Suppressor macrophage treated with lipopolysaccharide for 1 hour (primary cell): Measurements from ENCODE around the gene DUOX2.
A peak's percentile ranks its signal among the peaks of the same experiment; 100 is the strongest.

Source experiments
- DNase-seq, 3 donors: peaks; one replicate each; pipeline ENCODE4 v3.0.0-alpha.2; 2020 to 2022

DUOX2 gene

DNA sequence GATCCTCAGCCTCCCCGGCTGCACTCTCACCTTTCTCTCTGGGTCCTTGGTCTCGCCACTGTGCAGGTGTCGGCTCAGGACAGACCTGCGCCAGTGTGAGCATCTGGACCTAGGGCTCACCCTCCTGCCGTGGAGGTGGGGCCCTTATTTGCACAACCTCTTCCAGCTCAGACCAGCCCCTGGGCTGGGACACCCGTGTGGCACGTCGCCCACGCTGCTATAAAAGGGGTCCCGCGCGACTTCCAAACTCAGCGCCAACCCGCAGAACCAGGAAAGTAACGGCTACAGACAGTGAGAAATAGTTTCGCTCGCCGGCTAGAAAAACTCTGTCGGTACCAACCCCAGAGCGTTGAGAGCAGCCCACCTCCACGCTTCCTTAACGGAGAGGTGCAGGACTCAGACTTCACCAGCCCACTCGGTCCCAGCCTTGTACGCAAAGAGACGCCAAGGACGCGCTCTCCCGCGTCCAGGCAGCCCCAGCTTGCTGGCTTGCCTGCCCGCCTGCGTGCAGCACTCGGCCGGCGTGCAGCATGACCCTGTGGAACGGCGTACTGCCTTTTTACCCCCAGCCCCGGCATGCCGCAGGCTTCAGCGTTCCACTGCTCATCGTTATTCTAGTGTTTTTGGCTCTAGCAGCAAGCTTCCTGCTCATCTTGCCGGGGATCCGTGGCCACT, at the start of gene DUOX2, which contains the start of gene DUOXA2:
TSS of gene DUOX2 (minus strand) at position 97 of the 675 bp plus-strand sequence. CDS start 761 bp downstream, outside the sequence.
TSS of gene DUOXA2 (plus strand) at position 251 of the 675 bp plus-strand sequence. CDS start at position 531, 280 bp downstream.
- DNase-seq: no peak

DNA sequence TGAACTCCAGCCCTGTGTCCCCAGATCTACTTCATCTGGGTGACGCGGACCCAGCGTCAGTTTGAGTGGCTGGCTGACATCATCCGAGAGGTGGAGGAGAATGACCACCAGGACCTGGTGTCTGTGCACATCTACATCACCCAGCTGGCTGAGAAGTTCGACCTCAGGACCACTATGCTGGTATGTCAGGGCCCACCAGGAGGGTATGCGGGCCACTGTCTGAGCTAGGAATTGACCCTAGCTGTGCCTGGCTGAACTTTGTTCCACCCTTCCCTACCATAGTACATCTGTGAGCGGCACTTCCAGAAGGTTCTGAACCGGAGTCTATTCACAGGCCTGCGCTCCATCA, 49.5 kb upstream of the DUOX2 start:
- no peak for DNase-seq

DNA sequence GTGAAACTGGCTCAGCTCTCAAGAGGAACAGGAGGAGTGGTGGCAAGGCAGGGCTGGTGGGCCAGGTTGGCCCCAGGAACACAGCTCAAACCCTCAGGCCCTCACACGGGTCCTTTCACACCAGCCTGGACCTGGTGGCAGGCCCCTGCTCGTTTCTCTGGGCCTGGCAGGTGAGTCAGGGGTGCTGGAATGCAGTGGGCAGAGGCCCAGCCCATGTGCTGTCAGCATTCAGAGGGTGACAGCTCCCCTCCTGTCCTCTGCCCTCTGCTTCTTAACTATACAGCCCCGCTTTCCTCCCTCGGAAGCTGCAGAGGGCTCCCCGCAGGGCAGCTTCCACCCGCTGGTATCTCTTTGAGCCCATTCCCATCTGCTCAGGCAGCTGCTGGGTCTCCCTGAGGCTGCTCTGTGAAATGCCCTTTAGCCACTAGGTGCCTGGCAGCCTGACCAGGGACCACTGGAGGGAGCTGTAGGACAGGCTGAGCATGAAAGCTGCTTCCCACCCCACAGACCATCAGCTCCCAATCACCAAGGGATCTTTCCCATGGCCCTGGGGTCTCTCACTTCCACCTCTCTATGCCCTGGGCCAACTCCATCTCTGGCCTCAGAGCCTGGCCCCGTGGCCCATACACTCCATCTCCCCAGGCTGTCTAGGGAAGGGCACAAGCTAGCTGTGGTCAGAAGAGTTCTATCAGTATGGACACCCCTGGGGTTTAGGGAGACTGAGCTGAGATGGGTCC, 49.0 kb upstream of the DUOX2 start:
- DNase-seq: peak; percentile 81 to 89 (median 86)

DNA sequence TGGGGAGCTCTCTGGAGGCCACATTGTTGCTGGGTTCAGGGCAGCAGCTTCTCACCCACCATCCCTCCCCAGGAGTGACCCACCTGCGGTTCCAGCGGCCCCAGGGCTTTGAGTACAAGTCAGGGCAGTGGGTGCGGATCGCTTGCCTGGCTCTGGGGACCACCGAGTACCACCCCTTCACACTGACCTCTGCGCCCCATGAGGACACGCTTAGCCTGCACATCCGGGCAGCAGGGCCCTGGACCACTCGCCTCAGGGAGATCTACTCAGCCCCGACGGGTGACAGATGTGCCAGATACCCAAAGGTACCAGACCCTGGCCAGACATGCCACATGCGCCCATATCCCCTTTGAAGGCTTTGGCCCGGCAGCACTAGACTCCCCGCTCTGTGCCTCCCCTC, 47.7 kb upstream of the DUOX2 start:
- no peak for DNase-seq

DNA sequence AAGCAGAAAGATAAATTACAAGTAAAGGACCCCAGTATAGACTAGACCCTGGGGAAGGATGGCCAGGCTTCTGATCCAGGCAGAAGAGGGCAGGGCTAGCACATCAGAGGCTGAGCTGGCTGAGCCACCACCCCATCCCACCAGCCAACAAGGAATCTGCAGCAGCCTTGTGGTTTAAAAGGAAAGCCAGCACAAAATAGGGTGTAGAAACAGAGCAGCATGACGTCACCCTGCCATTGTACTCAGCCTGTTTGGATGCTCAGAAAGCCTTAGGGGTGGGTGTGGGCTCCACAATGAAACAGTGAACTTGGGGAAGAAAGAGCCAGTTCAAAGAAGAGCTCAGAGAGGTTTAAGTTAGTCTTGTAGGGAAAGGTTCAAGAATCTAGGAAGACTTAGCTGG, 44.0 kb upstream of the DUOX2 start:
- peak; percentile 16 to 33 (median 24) for DNase-seq

DNA sequence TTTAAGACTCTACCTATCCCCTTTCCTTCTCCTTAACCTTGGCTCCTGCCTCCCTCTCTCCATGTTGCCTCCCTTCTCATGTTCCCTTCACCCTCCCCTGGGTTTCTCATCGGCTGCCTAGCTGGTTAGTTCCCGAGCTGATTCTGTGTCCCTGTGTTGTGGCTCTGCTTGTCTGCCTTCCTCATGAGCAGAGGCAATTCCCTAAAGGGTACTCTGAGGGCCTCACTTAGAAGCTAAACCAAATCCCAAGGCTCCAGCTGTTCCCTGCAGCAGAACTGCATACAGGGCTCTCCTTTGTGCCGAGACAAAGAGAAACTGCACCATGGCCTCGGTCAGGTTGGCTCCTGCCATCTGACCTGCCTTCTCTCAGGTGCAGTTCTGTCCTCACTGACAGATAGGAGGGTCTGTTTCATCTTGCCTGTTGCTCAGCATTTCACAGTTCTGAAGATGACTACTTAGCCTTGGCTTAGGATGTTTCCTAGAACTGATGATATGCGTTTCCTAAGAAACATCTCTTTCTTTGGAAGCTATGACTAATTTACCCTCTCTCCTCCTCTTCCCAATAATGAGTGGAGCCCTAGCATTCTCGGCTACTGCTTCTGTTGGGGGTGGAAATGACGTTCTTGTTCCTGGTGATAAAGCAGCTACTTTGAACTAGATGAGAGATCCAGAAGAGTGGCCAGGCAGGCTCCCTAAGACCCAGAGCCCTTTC, 42.9 kb upstream of the DUOX2 start:
- DNase-seq: no peak

DNA sequence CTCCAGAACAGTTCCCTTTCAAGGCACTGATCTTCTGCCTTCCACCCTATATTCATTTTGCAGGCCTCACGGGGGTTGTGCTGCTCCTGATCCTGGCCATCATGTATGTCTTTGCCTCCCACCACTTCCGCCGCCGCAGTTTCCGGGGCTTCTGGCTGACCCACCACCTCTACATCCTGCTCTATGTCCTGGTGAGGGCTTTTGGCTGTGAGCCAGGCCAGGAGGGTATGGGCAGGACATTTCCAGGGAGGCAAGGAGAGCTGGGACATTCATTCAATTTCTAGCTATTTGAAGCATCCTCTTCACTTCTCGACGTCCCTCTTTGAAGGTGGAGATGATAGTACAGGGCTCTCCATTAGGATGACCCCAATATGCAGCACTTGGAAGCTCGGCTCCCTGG, 41.8 kb upstream of the DUOX2 start:
- no peak for DNase-seq

DNA sequence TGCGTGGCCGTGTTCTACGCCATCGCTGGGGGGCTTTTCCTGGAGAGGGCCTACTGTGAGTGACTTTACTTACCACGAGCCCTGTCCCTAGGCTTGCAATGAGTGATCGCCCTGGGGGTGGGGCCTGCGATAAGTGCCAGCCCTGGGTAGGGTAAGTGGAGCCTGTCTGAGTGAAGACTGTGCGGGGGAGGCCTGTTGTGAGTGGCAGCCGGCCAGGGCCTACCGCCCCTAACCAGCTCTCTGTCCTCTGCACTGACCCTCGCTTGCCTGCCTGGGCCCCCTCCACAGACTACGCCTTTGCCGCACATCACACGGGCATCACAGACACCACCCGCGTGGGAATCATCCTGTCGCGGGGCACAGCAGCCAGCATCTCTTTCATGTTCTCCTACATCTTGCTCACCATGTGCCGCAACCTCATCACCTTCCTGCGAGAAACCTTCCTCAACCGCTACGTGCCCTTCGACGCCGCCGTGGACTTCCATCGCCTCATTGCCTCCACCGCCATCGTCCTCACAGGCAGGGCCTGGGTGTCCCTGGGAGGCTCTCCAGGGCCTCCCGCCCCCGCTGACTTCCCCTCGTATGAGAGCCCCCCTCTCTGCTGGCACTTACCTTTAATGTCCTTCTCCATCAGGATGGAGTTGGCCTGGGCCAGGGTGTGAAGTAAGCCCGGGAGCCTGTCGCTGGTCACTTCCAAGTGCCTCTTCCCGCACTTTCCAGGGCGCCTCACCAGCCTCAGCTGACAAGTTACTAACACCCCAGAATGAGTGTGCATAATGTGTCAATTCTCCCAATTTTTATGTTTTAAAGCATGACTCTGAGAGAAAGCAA, 38.2 kb upstream of the DUOX2 start:
- DNase-seq: no peak

DNA sequence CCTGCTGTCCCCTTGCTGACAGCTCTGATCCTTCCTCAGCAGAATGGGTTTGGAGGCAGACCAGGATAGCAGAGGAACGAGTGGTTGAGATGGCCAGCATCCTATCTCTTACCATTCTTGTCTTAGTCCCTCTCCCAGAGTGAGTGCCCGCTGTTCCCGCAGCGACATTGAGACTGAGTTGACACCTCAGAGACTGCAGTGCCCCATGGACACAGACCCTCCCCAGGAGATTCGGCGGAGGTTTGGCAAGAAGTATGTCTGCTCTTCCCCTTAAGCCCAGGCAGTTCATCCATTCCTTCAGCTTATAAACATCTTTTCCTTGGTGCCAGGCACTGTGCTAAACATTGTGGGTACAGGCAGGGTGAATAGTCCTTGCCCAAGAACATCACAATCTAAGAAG, 37.0 kb upstream of the DUOX2 start:
- no peak for DNase-seq

DNA sequence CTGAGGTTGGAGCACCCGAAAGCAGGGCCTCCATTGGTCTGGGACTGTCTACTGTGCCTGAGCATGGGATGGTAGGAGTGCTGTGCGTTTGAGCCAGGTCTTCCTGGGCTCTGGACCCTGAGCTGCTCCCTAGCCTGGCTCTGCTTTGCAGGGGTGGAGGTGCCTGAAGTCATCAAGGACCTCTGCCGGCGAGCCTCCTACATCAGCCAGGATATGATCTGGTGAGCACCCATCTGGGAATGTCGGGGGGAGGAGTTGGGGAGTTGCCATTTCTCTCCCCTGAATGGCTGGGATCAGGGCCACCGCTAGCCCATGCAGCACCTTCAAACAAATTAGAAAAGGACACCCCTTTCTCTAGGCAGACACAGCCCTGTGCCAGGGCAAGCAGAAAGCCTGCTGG, 36.5 kb upstream of the DUOX2 start:
- DNase-seq: no peak

DNA sequence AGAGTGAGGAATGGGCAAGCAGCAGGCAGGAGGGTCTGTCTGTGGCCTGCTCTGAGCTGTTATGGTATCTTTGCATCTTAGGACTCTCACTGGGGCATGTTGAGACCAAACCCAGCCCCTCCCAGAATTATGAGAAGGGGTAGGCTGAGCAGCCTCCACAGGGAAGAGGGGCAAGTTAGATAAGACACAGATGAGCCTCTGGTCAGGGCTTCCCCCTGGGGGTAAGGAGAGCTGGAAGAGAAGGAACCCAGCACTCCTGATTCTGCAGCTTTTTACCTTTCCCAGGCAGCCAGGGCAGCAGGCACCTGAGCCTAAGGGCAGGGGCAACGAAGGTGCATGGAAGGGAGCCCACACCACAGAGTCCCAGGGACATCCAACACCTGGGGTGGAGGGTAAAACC, 35.1 kb upstream of the DUOX2 start:
- no peak for DNase-seq

DNA sequence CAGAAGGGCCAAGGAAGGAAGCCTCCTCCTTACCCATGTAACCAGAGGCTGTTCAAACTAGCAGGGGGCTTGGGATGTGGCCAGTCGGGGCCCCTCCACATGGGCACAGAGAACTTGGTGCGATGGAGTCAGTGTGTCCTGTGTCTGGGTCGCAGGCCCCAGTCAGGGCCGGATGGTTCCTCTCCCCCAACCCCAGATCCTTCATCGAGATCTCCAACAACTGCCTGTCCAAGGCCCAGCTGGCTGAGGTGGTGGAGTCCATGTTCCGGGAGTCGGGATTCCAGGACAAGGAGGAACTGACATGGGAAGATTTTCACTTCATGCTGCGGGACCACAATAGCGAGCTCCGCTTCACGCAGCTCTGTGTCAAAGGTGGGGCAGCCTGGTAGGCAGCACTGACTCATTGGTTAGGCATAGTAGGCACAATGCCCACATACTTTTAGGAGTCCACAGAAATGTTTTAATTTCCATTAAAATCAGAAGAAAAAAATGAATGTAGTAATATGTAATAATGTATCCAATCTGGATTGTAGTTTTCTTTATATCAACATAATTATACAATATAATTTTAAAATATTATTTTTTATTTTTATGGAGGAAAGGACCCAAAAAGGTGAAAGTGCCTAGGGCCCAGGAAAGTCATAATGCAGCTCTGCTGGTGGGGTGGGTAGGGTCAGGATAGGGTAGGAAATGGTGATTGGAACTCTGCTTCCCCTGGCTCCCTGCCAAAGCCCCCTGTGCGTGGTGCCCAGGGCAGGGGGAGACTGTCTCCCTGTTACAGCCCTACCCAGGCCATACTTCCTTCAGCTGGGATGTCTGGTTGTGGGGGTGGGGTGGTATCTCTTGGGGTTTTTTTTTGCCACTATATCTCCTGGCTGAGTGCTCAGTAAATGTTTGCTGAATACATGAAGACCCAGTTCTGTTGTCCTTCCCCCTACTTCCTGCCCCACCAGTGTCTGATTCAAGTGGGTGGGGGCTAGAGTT, 34.4 kb upstream of the DUOX2 start:
- DNase-seq: no peak

DNA sequence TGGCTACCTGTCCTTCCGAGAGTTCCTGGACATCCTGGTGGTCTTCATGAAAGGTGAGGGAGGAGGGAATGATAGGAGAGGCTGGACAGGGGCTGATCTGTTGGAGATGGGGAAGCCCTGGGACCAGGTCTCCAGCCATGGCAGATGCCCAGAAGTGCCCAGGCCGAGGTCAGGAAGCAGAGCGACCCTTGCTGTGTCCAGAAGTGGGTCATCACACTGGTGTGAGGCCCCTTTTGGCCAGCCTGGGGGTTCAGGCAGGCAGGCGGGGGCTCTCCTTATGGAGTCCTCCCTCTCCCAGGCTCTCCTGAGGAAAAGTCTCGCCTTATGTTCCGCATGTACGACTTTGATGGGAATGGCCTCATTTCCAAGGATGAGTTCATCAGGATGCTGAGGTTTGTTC, 33.6 kb upstream of the DUOX2 start:
- DNase-seq: no peak

DNA sequence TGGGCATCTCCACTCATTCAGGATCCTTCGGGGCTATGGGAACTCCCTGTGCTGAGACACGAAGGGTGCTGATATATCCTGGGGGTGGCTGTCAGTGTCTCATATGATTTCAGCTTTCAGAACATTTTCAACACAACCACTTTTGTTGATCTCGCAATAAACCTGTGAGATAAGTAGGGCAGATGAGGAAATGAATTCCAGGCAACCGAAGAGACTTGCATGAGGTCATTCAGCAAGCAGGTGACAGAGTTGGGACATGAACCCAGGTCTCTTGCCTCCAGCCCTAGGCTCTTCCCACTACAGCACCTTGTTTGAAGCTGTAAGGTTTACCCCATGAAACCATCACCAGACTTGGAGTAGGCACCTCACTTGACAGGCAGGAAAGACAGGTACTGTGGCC, 32.4 kb upstream of the DUOX2 start:
- peak; percentile 38 to 57 (median 44) for DNase-seq

DNA sequence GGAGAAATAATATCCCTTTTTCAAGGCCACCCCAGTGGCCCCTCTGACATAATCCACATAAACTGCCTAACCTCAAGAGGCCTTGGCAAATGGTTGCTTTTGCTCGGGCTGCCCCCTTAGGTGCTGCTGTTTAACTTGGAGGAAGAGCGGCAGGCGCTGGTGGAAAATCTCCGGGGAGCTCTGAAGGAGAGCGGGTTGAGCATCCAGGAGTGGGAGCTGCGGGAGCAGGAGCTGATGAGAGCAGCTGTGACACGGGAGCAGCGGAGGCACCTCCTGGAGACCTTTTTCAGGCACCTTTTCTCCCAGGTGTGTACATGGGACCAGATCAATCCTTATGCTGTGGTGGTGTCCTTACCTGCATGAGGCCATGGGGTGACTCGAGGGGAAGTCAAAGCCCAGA, 30.8 kb upstream of the DUOX2 start:
- DNase-seq: no peak

DNA sequence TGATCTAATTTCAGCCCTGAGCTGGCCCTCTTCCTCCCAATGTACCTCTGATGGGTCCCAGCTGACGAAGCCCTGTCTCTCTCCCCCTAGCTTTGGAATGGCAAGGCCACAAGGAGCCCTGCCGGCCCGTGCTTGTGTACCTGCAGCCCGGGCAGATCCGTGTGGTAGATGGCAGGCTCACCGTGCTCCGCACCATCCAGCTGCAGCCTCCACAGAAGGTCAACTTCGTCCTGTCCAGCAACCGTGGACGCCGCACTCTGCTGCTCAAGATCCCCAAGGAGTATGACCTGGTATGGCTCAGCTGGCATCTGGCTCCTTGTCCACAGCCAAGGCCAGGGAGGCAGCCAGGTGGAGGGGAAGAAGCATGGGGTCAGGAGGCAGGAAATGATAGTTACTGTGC, 30.0 kb upstream of the DUOX2 start:
- DNase-seq: no peak

DNA sequence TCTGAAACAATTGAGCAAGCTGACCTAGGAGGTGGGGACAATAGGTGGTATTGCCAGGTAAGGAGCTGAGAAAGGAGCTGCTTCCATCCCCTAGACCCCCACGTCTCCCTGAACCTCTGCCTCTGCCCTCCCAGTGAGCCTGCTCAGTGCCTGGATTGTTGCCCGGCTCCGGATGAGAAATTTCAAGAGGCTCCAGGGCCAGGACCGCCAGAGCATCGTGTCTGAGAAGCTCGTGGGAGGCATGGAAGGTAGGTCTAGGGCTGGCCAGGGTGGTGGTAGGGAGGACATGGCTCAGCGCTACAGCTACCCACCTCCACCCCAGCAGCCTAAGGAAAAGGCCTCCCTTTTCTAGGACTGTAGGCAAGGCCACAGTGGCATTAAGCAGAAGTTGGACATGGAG, 29.1 kb upstream of the DUOX2 start:
- no peak for DNase-seq

DNA sequence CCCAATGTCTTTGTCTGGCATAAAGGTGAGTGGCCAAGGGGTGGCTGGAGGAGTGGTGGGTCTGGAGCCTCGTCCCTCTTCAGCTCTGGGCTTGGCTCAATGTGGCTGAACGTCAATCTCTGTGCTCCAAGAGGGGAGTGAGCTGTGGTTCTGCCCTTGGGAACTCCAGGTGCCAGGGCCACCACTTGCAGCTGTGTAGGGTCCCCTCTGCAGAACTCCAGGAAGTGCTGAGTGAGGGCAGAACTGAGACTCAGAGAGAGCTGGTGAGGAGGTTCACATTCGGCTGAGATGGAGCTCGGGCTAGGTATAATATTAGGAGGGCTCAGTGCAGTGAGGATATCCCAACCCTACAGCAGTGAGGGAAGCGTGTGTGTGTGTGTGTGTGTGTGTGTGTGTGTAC, 27.4 kb upstream of the DUOX2 start:
- DNase-seq: no peak

DNA sequence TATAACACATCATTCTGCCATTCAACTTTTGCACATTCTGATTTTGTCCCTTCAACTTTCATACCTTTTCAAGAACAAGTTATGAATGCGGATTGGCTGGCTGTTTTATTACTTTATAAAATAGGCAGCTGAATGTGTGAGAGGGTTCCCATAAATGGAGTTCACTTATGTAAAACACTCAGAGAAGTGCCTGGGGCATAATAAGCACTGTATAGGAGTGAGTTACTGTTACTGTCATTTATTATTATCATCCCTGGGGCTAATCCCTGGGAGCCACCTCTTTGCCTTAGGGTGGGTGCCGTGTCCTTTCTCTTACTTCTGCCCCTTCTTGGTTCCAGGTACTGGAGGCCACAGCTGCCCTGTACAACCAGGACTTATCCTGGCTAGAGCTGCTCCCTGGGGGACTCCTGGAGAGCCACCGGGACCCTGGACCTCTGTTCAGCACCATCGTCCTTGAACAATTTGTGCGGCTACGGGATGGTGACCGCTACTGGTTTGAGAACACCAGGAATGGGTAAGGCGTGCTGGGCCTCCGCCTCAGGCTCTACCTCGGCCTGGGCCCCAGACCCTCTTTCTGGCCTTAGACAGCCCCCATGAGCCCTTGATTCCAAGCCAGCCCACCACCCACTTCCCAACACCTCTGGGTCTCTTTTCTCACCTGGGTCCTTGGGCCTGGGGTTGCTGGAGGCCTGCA, 26.7 kb upstream of the DUOX2 start:
- DNase-seq: no peak

DNA sequence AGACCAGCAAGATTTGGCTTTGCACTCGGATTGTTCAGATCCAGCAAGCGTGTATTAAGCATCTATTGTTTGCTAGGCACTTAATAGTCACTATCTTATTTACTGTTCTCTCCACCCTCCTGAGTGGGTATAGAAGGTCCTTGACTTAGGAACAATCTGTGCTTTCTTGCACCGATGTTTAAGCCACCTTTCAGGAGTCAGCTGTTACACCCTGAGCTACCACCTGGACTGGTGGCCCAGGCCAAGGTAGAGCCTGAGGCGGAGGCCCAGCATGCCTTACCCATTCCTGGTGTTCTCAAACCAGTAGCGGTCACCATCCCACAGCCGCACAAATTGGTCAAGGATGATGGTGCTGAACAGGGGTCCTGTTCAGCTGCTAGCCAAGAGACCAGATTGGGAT, 25.8 kb upstream of the DUOX2 start:
- no peak for DNase-seq
